Large intestine (tissue), 12 donors: ENCODE data around the gene DLK1. TPM values are rescaled to one million over a fixed set of nuclear protein-coding genes. Genes with fewer than 3 reads are reported as not detected.

ENCODE experiments used
- DNase-seq, 2 donors: peaks; one replicate each; pipeline versions ENCODE4 v3.0.0 to v3.0.0-alpha.2; 2013
- H3K27ac ChIP-seq: one replicate; pipeline ENCODE4 v1.5.1; 2013; ENCODE audit warnings: low read length
- H3K27me3 ChIP-seq: 2 replicates; pipeline ENCODE4 v1.6.1; 2013; ENCODE audit warnings: low read length; ENCODE audit not compliant: control insufficient read depth, insufficient read depth
- H3K36me3 ChIP-seq: 2 replicates; pipeline ENCODE4 v1.6.1; 2013; ENCODE audit warnings: low read length; ENCODE audit not compliant: control insufficient read depth, insufficient read depth
- H3K4me1 ChIP-seq: one replicate; pipeline ENCODE4 v1.6.1; 2013; ENCODE audit warnings: low read length; ENCODE audit not compliant: control insufficient read depth, insufficient read depth
- H3K4me3 ChIP-seq: one replicate; pipeline ENCODE4 v1.5.1; 2013; ENCODE audit warnings: low read length
- H3K9me3 ChIP-seq: one replicate; pipeline ENCODE4 v1.6.1; 2013; ENCODE audit warnings: mild to moderate bottlenecking, low read depth, low read length, moderate library complexity; ENCODE audit not compliant: control insufficient read depth
- WGBS: methylation state at CpG from one replicate; pipeline ENCODE4 v1.1.5; 2013; ENCODE audit warnings: low lambda C conversion rate; ENCODE audit not compliant: insufficient coverage; 5-methylcytosine and 5-hydroxymethylcytosine counted together
- long read RNA-seq, 11 donors: transcript quantifications; one replicate each; lab custom pipeline, GENCODE V29; 2026
- polyA plus RNA-seq: library from polyadenylated mRNA; unstranded; fragments of 120-200 nt; gene quantifications from one replicate; pipeline ENCODE4 v1.2.1, GENCODE V29; 2013

The DLK1 gene
- polyA plus RNA-seq = 25.2 TPM
- long read RNA-seq, donor 1, full-length matches to known transcripts = 8 of 8 reads
- long read RNA-seq, donor 1, partial matches to known transcripts = 0 of 8 reads
- long read RNA-seq, donor 1, other reads (novel, unspliced or antisense) = 0 of 8 reads
- long read RNA-seq, donor 2, full-length matches to known transcripts = 10 of 10 reads
- long read RNA-seq, donor 2, partial matches to known transcripts = 0 of 10 reads
- long read RNA-seq, donor 2, other reads (novel, unspliced or antisense) = 0 of 10 reads
- long read RNA-seq, donor 3 = 0 reads
- long read RNA-seq, donor 4 = 0 reads
- long read RNA-seq, donor 5, full-length matches to known transcripts = 26 of 26 reads
- long read RNA-seq, donor 5, partial matches to known transcripts = 0 of 26 reads
- long read RNA-seq, donor 5, other reads (novel, unspliced or antisense) = 0 of 26 reads
- long read RNA-seq, donor 6, full-length matches to known transcripts = 16 of 24 reads
- long read RNA-seq, donor 6, partial matches to known transcripts = 8 of 24 reads
- long read RNA-seq, donor 6, other reads (novel, unspliced or antisense) = 0 of 24 reads
- long read RNA-seq, donor 7, full-length matches to known transcripts = 13 of 24 reads
- long read RNA-seq, donor 7, partial matches to known transcripts = 11 of 24 reads
- long read RNA-seq, donor 7, other reads (novel, unspliced or antisense) = 0 of 24 reads
- long read RNA-seq, donor 8, full-length matches to known transcripts = 18 of 18 reads
- long read RNA-seq, donor 8, partial matches to known transcripts = 0 of 18 reads
- long read RNA-seq, donor 8, other reads (novel, unspliced or antisense) = 0 of 18 reads
- long read RNA-seq, donor 9, full-length matches to known transcripts = 1 of 1 reads
- long read RNA-seq, donor 9, partial matches to known transcripts = 0 of 1 reads
- long read RNA-seq, donor 9, other reads (novel, unspliced or antisense) = 0 of 1 reads
- long read RNA-seq, donor 10, full-length matches to known transcripts = 5 of 5 reads
- long read RNA-seq, donor 10, partial matches to known transcripts = 0 of 5 reads
- long read RNA-seq, donor 10, other reads (novel, unspliced or antisense) = 0 of 5 reads
- long read RNA-seq, donor 11, full-length matches to known transcripts = 7 of 7 reads
- long read RNA-seq, donor 11, partial matches to known transcripts = 0 of 7 reads
- long read RNA-seq, donor 11, other reads (novel, unspliced or antisense) = 0 of 7 reads

GRCh38 chr14:100726550-100727085 lies at the start of gene DLK1:
Gene DLK1 (plus strand): TSS chr14:100726892. CDS start chr14:100727069, 177 bp downstream.
- no peaks in the 10 kb centered on the region for H3K4me1 ChIP-seq
- H3K4me3 ChIP-seq = no peak within 1 kb of the TSS
- H3K36me3 ChIP-seq = no peaks in the 10 kb centered on the region
- no peak for DNase-seq
- WGBS = no CpG with 5 or more reads among the region's 77 CpGs
- H3K27me3 ChIP-seq = peaks cover 94% of the 10 kb centered on the region
- H3K27ac ChIP-seq = no peak within 1 kb of the TSS
- H3K9me3 ChIP-seq = no peaks in the 10 kb centered on the region

GRCh38 chr14:100677152-100677551 lies 49.5 kb upstream of the DLK1 start:
- WGBS = no CpG with 5 or more reads among the region's 10 CpGs
- DNase-seq = no peak
- H3K4me3 ChIP-seq = no peak overlapping the region
- peaks cover 23% of the 10 kb centered on the region for H3K27me3 ChIP-seq
- H3K9me3 ChIP-seq = peaks cover 13% of the 10 kb centered on the region
- H3K36me3 ChIP-seq = no peaks in the 10 kb centered on the region
- peak overlapping the region; percentile 96 for H3K27ac ChIP-seq
- H3K4me1 ChIP-seq = peaks cover 70% of the 10 kb centered on the region

- H3K4me3 ChIP-seq = no peak overlapping the region
Measured at GRCh38 chr14:100677554-100678468, 48.9 kb upstream of the DLK1 start.

GRCh38 chr14:100678469-100678828 lies 48.2 kb upstream of the DLK1 start:
- no CpG with 5 or more reads among the region's 7 CpGs for WGBS
- no peaks in the 10 kb centered on the region for H3K36me3 ChIP-seq
- peak overlapping the region; percentile 96 for H3K27ac ChIP-seq
- H3K9me3 ChIP-seq = peaks cover 13% of the 10 kb centered on the region
- no peak overlapping the region for H3K4me3 ChIP-seq
- peaks cover 57% of the 10 kb centered on the region for H3K4me1 ChIP-seq
- peaks cover 10% of the 10 kb centered on the region for H3K27me3 ChIP-seq
- DNase-seq = peak; percentile 63 to 80

More at GRCh38 chr14:100677554-100678468, 48.9 kb upstream of the DLK1 start:
- Histone ChIP-seq H3K9me3 (peaks cover 13% of the 10 kb centered on the region), H3K27me3 (peaks cover 16% of the 10 kb centered on the region), H3K36me3 (no peaks in the 10 kb centered on the region), H3K4me1 (peaks cover 63% of the 10 kb centered on the region), H3K27ac (peak overlapping the region; percentile 96)
- WGBS = no CpG with 5 or more reads among the region's 29 CpGs
- peak; percentile 65 to 86 for DNase-seq

- WGBS = no CpG with 5 or more reads among the region's 6 CpGs
- no peak for DNase-seq
- peaks cover 53% of the 10 kb centered on the region for H3K4me1 ChIP-seq
- H3K36me3 ChIP-seq = no peaks in the 10 kb centered on the region
- H3K9me3 ChIP-seq = peaks cover 13% of the 10 kb centered on the region
- H3K4me3 ChIP-seq = no peak overlapping the region
- H3K27ac ChIP-seq = peak overlapping the region; percentile 96
- peaks cover 4% of the 10 kb centered on the region for H3K27me3 ChIP-seq
Measured at GRCh38 chr14:100679153-100679552, 47.5 kb upstream of the DLK1 start.

GRCh38 chr14:100679707-100680438 lies 46.8 kb upstream of the DLK1 start:
- no CpG with 5 or more reads among the region's 16 CpGs for WGBS
- Histone ChIP-seq H3K36me3 (no peaks in the 10 kb centered on the region), H3K4me3 (no peak overlapping the region), H3K27ac (peak overlapping the region; percentile 96), H3K4me1 (peaks cover 53% of the 10 kb centered on the region), H3K9me3 (peaks cover 13% of the 10 kb centered on the region), H3K27me3 (peaks cover 1% of the 10 kb centered on the region)
- peak; percentile 95 to 96 for DNase-seq

- DNase-seq = peak; percentile 81 to 90
- Histone ChIP-seq H3K4me1 (peaks cover 53% of the 10 kb centered on the region), H3K27ac (peak overlapping the region; percentile 96)
Measured at GRCh38 chr14:100680439-100681051, 46.1 kb upstream of the DLK1 start.

GRCh38 chr14:100681111-100681510 lies 45.6 kb upstream of the DLK1 start:
- H3K4me1 ChIP-seq = peaks cover 53% of the 10 kb centered on the region
- H3K9me3 ChIP-seq = peaks cover 13% of the 10 kb centered on the region
- peak overlapping the region; percentile 96 for H3K27ac ChIP-seq
- no peaks in the 10 kb centered on the region for H3K36me3 ChIP-seq
- no peaks in the 10 kb centered on the region for H3K27me3 ChIP-seq
- no peak for DNase-seq
- WGBS = 100% methylated on average over 1 of the region's 13 CpGs
- H3K4me3 ChIP-seq = no peak overlapping the region

More at GRCh38 chr14:100680439-100681051, 46.1 kb upstream of the DLK1 start:
- no CpG with 5 or more reads among the region's 23 CpGs for WGBS
- Histone ChIP-seq H3K27me3 (no peaks in the 10 kb centered on the region), H3K9me3 (peaks cover 13% of the 10 kb centered on the region), H3K4me3 (no peak overlapping the region), H3K36me3 (no peaks in the 10 kb centered on the region)
